SH-SY5Y (cell line): ENCODE measurements around the gene PLEKHD1.

ENCODE experiments used
- GATA2 ChIP-seq: IDR thresholded peaks from 2 replicates; pipeline ENCODE4 v1.6.1; 2011; ENCODE audit warnings: mild to moderate bottlenecking, low read depth, low read length
- GATA3 ChIP-seq: IDR thresholded peaks from 2 replicates; pipeline ENCODE4 v1.6.1; 2011; ENCODE audit warnings: low read depth, mild to moderate bottlenecking, low read length, moderate library complexity

The PLEKHD1 gene

GRCh38 chr14:69543341-69544115, 59.0 kb downstream of the PLEKHD1 start:
- TF ChIP-seq GATA2 (no peak), GATA3 (no peak)

GRCh38 chr14:69547701-69548348, 63.3 kb downstream of the PLEKHD1 start:
- TF ChIP-seq GATA2 (no peak), GATA3 (no peak)

GRCh38 chr14:69548566-69548965, 64.0 kb downstream of the PLEKHD1 start:
- no peak for TF ChIP-seq GATA3
- no peak for TF ChIP-seq GATA2

GRCh38 chr14:69551511-69551910, 67.0 kb downstream of the PLEKHD1 start:
- TF ChIP-seq GATA2 = no peak
- TF ChIP-seq GATA3 = no peak

GRCh38 chr14:69553252-69553651, 68.7 kb downstream of the PLEKHD1 start:
- TF ChIP-seq GATA3 = no peak
- TF ChIP-seq GATA2 = no peak

GRCh38 chr14:69554500-69554899, 70.0 kb downstream of the PLEKHD1 start:
- TF ChIP-seq GATA3 = no peak
- TF ChIP-seq GATA2 = no peak

GRCh38 chr14:69558774-69559173, 74.2 kb downstream of the PLEKHD1 start:
- TF ChIP-seq GATA3 = no peak
- TF ChIP-seq GATA2 = no peak

GRCh38 chr14:69559581-69560011, 75.1 kb downstream of the PLEKHD1 start:
- TF ChIP-seq GATA2 (no peak), GATA3 (no peak)

- no peak for TF ChIP-seq GATA3
- no peak for TF ChIP-seq GATA2
These were observed 76.3 kb downstream of the PLEKHD1 start for GRCh38 chr14:69560826-69561225.

GRCh38 chr14:69561893-69562292, 77.4 kb downstream of the PLEKHD1 start:
- TF ChIP-seq GATA3 (no peak), GATA2 (no peak)

- TF ChIP-seq GATA2 = no peak
- TF ChIP-seq GATA3 = no peak
These were observed 83.0 kb downstream of the PLEKHD1 start for GRCh38 chr14:69567563-69567962.

GRCh38 chr14:69569859-69570258, 85.3 kb downstream of the PLEKHD1 start:
- TF ChIP-seq GATA2 = no peak
- TF ChIP-seq GATA3 = no peak

GRCh38 chr14:69570836-69571330, 86.4 kb downstream of the PLEKHD1 start:
- TF ChIP-seq GATA2 (no peak), GATA3 (no peak)

GRCh38 chr14:69571449-69572029, 87.0 kb downstream of the PLEKHD1 start:
- no peak for TF ChIP-seq GATA2
